Ectodermal cell (in vitro differentiated cells): ENCODE measurements around the gene WNK3. TPM values are rescaled to one million over a fixed set of nuclear protein-coding genes. Genes with fewer than 3 reads are reported as not detected.
"Not testable (repeated sequence)": the region's sequence is repeated elsewhere in the genome, so short reads cannot be mapped to it uniquely, and the experiment has no call there.

Experiments
- H3K27ac ChIP-seq: 2 replicates; pipeline ENCODE4 v1.7.0; 2013; ENCODE audit warnings: mild to moderate bottlenecking, low read depth, low read length; ENCODE audit not compliant: insufficient read depth, poor library complexity, severe bottlenecking
- H3K27me3 ChIP-seq: 2 replicates; pipeline ENCODE4 v1.7.0; 2013; ENCODE audit warnings: mild to moderate bottlenecking, low read length; ENCODE audit not compliant: insufficient read depth, control insufficient read depth, poor library complexity, severe bottlenecking
- H3K36me3 ChIP-seq: one replicate; pipeline ENCODE4 v1.7.0; 2013; ENCODE audit warnings: low read length; ENCODE audit not compliant: control insufficient read depth, insufficient read depth
- H3K4me1 ChIP-seq: one replicate; pipeline ENCODE4 v1.7.0; 2013; ENCODE audit warnings: low read length; ENCODE audit not compliant: control insufficient read depth, insufficient read depth
- H3K4me3 ChIP-seq: 2 replicates; pipeline ENCODE4 v1.7.0; 2013; ENCODE audit warnings: low read depth, low read length, control low read depth; ENCODE audit not compliant: insufficient read depth
- H3K9me3 ChIP-seq: 2 replicates; pipeline ENCODE4 v1.7.0; 2013; ENCODE audit warnings: mild to moderate bottlenecking, low read length, moderate library complexity; ENCODE audit not compliant: control insufficient read depth
- WGBS, 2 experiments: methylation state at CpG; one replicate each; pipeline ENCODE4 v1.1.7; 2013; ENCODE audit warnings: missing lambda C conversion rate in 2 of 2; 5-methylcytosine and 5-hydroxymethylcytosine counted together
- polyA plus RNA-seq, 4 experiments: library from polyadenylated mRNA; stranded (reverse); fragments of 50-300 nt; gene quantifications; one replicate each; pipeline ENCODE4 v1.2.3, GENCODE V29; 2013

Gene WNK3
- 14.6 TPM for polyA plus RNA-seq (2013, experiment 1 of 4)
- 16.4 TPM for polyA plus RNA-seq (2013, experiment 2 of 4)
- 8.5 TPM for polyA plus RNA-seq (2013, experiment 3 of 4)
- polyA plus RNA-seq (2013, experiment 4 of 4), result 9.8 TPM

- peak within 1 kb of the TSS; percentile 60 for H3K4me3 ChIP-seq
- H3K36me3 ChIP-seq, result no peaks in the 10 kb centered on the region
- H3K27ac ChIP-seq, result peak within 1 kb of the TSS; percentile 99
- peaks cover 9% of the 10 kb centered on the region for H3K4me1 ChIP-seq
- 0% methylated on average over 82 to 88 of the region's 88 CpGs for WGBS, 2 experiments
- H3K27me3 ChIP-seq, result no peaks in the 10 kb centered on the region
- H3K9me3 ChIP-seq, result no peaks in the 10 kb centered on the region
These were observed at the start of gene WNK3 for GRCh38 chrX:54357414-54358377. Gene WNK3 (minus strand): TSS chrX:54358046.

- 85 to 92% methylated on average over 2 of the region's 2 CpGs for WGBS, 2 experiments
- Histone ChIP-seq H3K9me3 (no peaks in the 10 kb centered on the region), H3K4me3 (no peak overlapping the region), H3K36me3 (no peaks in the 10 kb centered on the region), H3K27ac (no peak overlapping the region), H3K27me3 (no peaks in the 10 kb centered on the region), H3K4me1 (no peaks in the 10 kb centered on the region)
These were observed 49.4 kb upstream of the WNK3 start for GRCh38 chrX:54407266-54407665.

GRCh38 chrX:54397113-54397512, 39.3 kb upstream of the WNK3 start:
- Histone ChIP-seq H3K9me3 (no peaks in the 10 kb centered on the region), H3K36me3 (no peaks in the 10 kb centered on the region), H3K27me3 (no peaks in the 10 kb centered on the region), H3K4me1 (no peaks in the 10 kb centered on the region), H3K27ac (no peak overlapping the region), H3K4me3 (no peak overlapping the region)
- 73 to 100% methylated on average over 1 of the region's 1 CpG for WGBS, 2 experiments

GRCh38 chrX:54386314-54386713, 28.5 kb upstream of the WNK3 start:
- Histone ChIP-seq H3K27me3 (no peaks in the 10 kb centered on the region), H3K4me3 (no peak overlapping the region), H3K27ac (no peak overlapping the region), H3K36me3 (no peaks in the 10 kb centered on the region), H3K4me1 (no peaks in the 10 kb centered on the region), H3K9me3 (no peaks in the 10 kb centered on the region)
- 100% methylated on average over 1 of the region's 1 CpG for WGBS, 2 experiments

GRCh38 chrX:54384661-54385060, 26.8 kb upstream of the WNK3 start:
- H3K36me3 ChIP-seq, H3K27me3 ChIP-seq, H3K4me3 ChIP-seq, H3K4me1 ChIP-seq, H3K9me3 ChIP-seq, H3K27ac ChIP-seq: not testable (repeated sequence)
- WGBS, 2 experiments, result 86 to 89% methylated on average over 5 of the region's 5 CpGs

GRCh38 chrX:54359408-54359807, 1.6 kb upstream of the WNK3 start:
- 86 to 92% methylated on average over 3 to 4 of the region's 4 CpGs for WGBS, 2 experiments
- Histone ChIP-seq H3K4me1 (peaks cover 9% of the 10 kb centered on the region), H3K27me3 (no peaks in the 10 kb centered on the region), H3K4me3 (peak overlapping the region; percentile 32), H3K36me3 (no peaks in the 10 kb centered on the region), H3K27ac (peak overlapping the region; percentile 76), H3K9me3 (no peaks in the 10 kb centered on the region)

GRCh38 chrX:54358424-54359211, 772 bp upstream of the WNK3 start:
- Histone ChIP-seq H3K4me1 (peaks cover 9% of the 10 kb centered on the region), H3K4me3 (peak overlapping the region; percentile 32), H3K27ac (peak overlapping the region; percentile 99), H3K27me3 (no peaks in the 10 kb centered on the region), H3K9me3 (no peaks in the 10 kb centered on the region), H3K36me3 (no peaks in the 10 kb centered on the region)
- WGBS, 2 experiments, result 0 to 1% methylated on average over 54 of the region's 54 CpGs

GRCh38 chrX:54352677-54353076, 5.2 kb downstream of the WNK3 start:
- Histone ChIP-seq H3K27ac (no peak overlapping the region), H3K36me3 (no peaks in the 10 kb centered on the region), H3K9me3 (no peaks in the 10 kb centered on the region), H3K4me3 (no peak overlapping the region), H3K27me3 (no peaks in the 10 kb centered on the region), H3K4me1 (no peaks in the 10 kb centered on the region)
- 94 to 100% methylated on average over 1 of the region's 2 CpGs for WGBS, 2 experiments

GRCh38 chrX:54337383-54337782, 20.5 kb downstream of the WNK3 start:
- not testable (repeated sequence) for H3K9me3 ChIP-seq, H3K27ac ChIP-seq, H3K4me3 ChIP-seq, H3K4me1 ChIP-seq, H3K27me3 ChIP-seq, H3K36me3 ChIP-seq
- 91 to 92% methylated on average over 5 to 6 of the region's 10 CpGs for WGBS, 2 experiments

GRCh38 chrX:54325077-54325476, 32.8 kb downstream of the WNK3 start:
- 93 to 95% methylated on average over 7 to 8 of the region's 8 CpGs for WGBS, 2 experiments
- H3K27me3 ChIP-seq, result no peaks in the 10 kb centered on the region
- H3K4me1 ChIP-seq, result no peaks in the 10 kb centered on the region
- H3K36me3 ChIP-seq, result no peaks in the 10 kb centered on the region
- H3K27ac ChIP-seq, result no peak overlapping the region
- no peaks in the 10 kb centered on the region for H3K9me3 ChIP-seq
- H3K4me3 ChIP-seq, result no peak overlapping the region
